K562 (cell line): ENCODE results near the gene IMPA2.

Experiments used
- HLTF ChIP-seq: fragments of 450-650 bp; IDR thresholded peaks from 2 replicates; pipeline ENCODE4 v1.6.1; 2016
- KLF13 ChIP-seq: fragments of 450-650 bp; IDR thresholded peaks from 2 replicates; pipeline ENCODE4 v1.6.1; 2016; ENCODE audit warnings: missing genetic modification characterization, low read depth, mild to moderate bottlenecking, missing compliant biosample characterization, moderate library complexity, borderline replicate concordance
- MYC ChIP-seq, 2 experiments: fragments of 250-450 bp in 1 of 2; sonication (Bioruptor Pico) in 1 of 2; IDR thresholded peaks; 2 replicates each; pipeline versions ENCODE4 v1.5.1 to v1.6.1; 2012 to 2021; ENCODE audit warnings: low read depth in 2 of 2, borderline replicate concordance in 1 of 2, improper control_type of control experiment in 1 of 2, low read length in 1 of 2, mild to moderate bottlenecking in 1 of 2, moderate library complexity in 1 of 2
- NFE2L1 ChIP-seq: fragments of 450-650 bp; IDR thresholded peaks from 2 replicates; pipeline ENCODE4 v1.6.1; 2016; ENCODE audit warnings: missing genetic modification characterization, low read depth, mild to moderate bottlenecking, missing compliant biosample characterization, moderate library complexity, borderline replicate concordance
- RFX5 ChIP-seq: IDR thresholded peaks from 2 replicates; pipeline ENCODE4 v1.6.1; 2011; ENCODE audit warnings: low read depth, mild to moderate bottlenecking, improper control_type of control experiment, low read length
- TEAD1 ChIP-seq, 2 experiments: fragments of 450-650 bp in 1 of 2; sonication (generic) in 1 of 2; formaldehyde crosslinking; IDR thresholded peaks; 2 replicates each; pipeline versions ENCODE4 v1.4.0 to v1.8.0; 2020 to 2022; ENCODE audit warnings: mild to moderate bottlenecking in 2 of 2, missing genetic modification reagents in 1 of 2
- TF ChIP-seq, protein P1 (sequence below), 2 experiments: fragments of 200-800 bp in 1 of 2; sonication (Bioruptor generic) in 1 of 2; sonication (generic) in 1 of 2; formaldehyde crosslinking in 1 of 2; IDR thresholded peaks in 1 of 2; conservative IDR thresholded peaks in 1 of 2; 2 replicates each; pipeline versions ENCODE4 v1.5.0 to v1.6.1; 2016 to 2020; ENCODE audit warnings: missing compliant biosample characterization in 1 of 2, missing genetic modification characterization in 1 of 2, missing genetic modification reagents in 1 of 2
- TF ChIP-seq, protein P2 (sequence below): fragments of 200-800 bp; sonication (Bioruptor generic); IDR thresholded peaks from 2 replicates; pipeline ENCODE4 v1.6.1; 2016; ENCODE audit warnings: missing genetic modification characterization, missing compliant biosample characterization
- TF ChIP-seq, protein P3 (sequence below), 2 experiments: fragments of 450-650 bp; IDR thresholded peaks; 2 replicates each; pipeline ENCODE4 v1.6.1; 2016
- TF ChIP-seq, protein P4 (sequence below), 2 experiments: IDR thresholded peaks in 1 of 2; conservative IDR thresholded peaks in 1 of 2; 2 replicates each; pipeline ENCODE4 v1.6.1; 2016; ENCODE audit warnings: low read depth in 2 of 2, mild to moderate bottlenecking in 1 of 2, missing compliant biosample characterization in 1 of 2, missing genetic modification characterization in 1 of 2, moderate library complexity in 1 of 2
- TF ChIP-seq, protein P5 (sequence below), 2 experiments: fragments of 450-650 bp in 1 of 2; sonication (generic) in 1 of 2; formaldehyde crosslinking; conservative IDR thresholded peaks; 2 replicates each; pipeline versions ENCODE4 v1.4.0 to v1.8.1; 2020 to 2022; ENCODE audit warnings: mild to moderate bottlenecking in 1 of 2, missing genetic modification reagents in 1 of 2
- TF ChIP-seq, protein P6 (sequence below), 3 experiments: IDR thresholded peaks in 2 of 3; conservative IDR thresholded peaks in 1 of 3; 2 replicates each; pipeline ENCODE4 v1.5.1; 2011 to 2012; ENCODE audit warnings: low read length in 3 of 3, mild to moderate bottlenecking in 3 of 3, control low read depth in 2 of 3, improper control_type of control experiment in 1 of 3, inconsistent platforms in 1 of 3, low read depth in 1 of 3, mixed read lengths in 1 of 3, moderate library complexity in 1 of 3; ENCODE audit not compliant: insufficient read depth in 2 of 3

DNA sequence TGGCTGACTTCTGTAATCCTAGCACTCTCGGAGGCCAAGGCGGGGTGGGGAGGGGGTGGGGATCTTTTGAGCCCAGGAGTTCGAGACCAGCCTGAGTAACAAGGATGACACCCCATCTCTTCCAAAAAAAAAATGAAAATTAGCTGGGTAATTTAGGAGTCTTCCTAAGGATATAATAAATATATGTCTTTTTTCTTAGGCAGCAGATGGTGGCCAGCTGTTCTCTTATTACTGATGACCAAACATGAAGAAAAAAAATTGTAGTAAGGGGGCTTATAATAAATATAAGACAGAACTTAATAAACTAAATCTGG lies 4.2 kb upstream of the IMPA2 start:
- no peak for TF ChIP-seq KLF13
- TF ChIP-seq MYC (IDR thresholded peaks at IDR 0.05; ENCODE audit: low read depth, low read length): no peak
- TF ChIP-seq MYC (CRISPR knock-in tag; IDR thresholded peaks at IDR 0.05; ENCODE audit: borderline replicate concordance, low read depth): no peak
- TF ChIP-seq, protein P1, sequence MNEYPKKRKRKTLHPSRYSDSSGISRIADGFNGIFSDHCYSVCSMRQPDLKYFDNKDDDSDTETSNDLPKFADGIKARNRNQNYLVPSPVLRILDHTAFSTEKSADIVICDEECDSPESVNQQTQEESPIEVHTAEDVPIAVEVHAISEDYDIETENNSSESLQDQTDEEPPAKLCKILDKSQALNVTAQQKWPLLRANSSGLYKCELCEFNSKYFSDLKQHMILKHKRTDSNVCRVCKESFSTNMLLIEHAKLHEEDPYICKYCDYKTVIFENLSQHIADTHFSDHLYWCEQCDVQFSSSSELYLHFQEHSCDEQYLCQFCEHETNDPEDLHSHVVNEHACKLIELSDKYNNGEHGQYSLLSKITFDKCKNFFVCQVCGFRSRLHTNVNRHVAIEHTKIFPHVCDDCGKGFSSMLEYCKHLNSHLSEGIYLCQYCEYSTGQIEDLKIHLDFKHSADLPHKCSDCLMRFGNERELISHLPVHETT (CRISPR knock-in tag; conservative IDR thresholded peaks at IDR 0.05 in 1 of 2, IDR thresholded peaks at IDR 0.05 in 1 of 2): no peak
- TF ChIP-seq NFE2L1 (tag): no peak
- TF ChIP-seq, protein P2, sequence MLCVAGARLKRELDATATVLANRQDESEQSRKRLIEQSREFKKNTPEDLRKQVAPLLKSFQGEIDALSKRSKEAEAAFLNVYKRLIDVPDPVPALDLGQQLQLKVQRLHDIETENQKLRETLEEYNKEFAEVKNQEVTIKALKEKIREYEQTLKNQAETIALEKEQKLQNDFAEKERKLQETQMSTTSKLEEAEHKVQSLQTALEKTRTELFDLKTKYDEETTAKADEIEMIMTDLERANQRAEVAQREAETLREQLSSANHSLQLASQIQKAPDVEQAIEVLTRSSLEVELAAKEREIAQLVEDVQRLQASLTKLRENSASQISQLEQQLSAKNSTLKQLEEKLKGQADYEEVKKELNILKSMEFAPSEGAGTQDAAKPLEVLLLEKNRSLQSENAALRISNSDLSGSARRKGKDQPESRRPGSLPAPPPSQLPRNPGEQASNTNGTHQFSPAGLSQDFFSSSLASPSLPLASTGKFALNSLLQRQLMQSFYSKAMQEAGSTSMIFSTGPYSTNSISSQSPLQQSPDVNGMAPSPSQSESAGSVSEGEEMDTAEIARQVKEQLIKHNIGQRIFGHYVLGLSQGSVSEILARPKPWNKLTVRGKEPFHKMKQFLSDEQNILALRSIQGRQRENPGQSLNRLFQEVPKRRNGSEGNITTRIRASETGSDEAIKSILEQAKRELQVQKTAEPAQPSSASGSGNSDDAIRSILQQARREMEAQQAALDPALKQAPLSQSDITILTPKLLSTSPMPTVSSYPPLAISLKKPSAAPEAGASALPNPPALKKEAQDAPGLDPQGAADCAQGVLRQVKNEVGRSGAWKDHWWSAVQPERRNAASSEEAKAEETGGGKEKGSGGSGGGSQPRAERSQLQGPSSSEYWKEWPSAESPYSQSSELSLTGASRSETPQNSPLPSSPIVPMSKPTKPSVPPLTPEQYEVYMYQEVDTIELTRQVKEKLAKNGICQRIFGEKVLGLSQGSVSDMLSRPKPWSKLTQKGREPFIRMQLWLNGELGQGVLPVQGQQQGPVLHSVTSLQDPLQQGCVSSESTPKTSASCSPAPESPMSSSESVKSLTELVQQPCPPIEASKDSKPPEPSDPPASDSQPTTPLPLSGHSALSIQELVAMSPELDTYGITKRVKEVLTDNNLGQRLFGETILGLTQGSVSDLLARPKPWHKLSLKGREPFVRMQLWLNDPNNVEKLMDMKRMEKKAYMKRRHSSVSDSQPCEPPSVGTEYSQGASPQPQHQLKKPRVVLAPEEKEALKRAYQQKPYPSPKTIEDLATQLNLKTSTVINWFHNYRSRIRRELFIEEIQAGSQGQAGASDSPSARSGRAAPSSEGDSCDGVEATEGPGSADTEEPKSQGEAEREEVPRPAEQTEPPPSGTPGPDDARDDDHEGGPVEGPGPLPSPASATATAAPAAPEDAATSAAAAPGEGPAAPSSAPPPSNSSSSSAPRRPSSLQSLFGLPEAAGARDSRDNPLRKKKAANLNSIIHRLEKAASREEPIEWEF: no peak
- TF ChIP-seq, protein P3, sequence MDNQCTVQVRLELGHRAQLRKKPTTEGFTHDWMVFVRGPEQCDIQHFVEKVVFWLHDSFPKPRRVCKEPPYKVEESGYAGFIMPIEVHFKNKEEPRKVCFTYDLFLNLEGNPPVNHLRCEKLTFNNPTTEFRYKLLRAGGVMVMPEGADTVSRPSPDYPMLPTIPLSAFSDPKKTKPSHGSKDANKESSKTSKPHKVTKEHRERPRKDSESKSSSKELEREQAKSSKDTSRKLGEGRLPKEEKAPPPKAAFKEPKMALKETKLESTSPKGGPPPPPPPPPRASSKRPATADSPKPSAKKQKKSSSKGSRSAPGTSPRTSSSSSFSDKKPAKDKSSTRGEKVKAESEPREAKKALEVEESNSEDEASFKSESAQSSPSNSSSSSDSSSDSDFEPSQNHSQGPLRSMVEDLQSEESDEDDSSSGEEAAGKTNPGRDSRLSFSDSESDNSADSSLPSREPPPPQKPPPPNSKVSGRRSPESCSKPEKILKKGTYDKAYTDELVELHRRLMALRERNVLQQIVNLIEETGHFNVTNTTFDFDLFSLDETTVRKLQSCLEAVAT (IDR thresholded peaks at IDR 0.05): no peak
- no peak for TF ChIP-seq RFX5
- TF ChIP-seq HLTF: no peak
- TF ChIP-seq, protein P4, sequence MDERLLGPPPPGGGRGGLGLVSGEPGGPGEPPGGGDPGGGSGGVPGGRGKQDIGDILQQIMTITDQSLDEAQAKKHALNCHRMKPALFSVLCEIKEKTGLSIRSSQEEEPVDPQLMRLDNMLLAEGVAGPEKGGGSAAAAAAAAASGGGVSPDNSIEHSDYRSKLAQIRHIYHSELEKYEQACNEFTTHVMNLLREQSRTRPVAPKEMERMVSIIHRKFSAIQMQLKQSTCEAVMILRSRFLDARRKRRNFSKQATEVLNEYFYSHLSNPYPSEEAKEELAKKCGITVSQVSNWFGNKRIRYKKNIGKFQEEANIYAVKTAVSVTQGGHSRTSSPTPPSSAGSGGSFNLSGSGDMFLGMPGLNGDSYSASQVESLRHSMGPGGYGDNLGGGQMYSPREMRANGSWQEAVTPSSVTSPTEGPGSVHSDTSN (CRISPR knock-in tag; IDR thresholded peaks at IDR 0.05; ENCODE audit: low read depth): no peak
- TF ChIP-seq, protein P4 (tag; conservative IDR thresholded peaks at IDR 0.05; ENCODE audit: low read depth): no peak
- TF ChIP-seq, protein P5, sequence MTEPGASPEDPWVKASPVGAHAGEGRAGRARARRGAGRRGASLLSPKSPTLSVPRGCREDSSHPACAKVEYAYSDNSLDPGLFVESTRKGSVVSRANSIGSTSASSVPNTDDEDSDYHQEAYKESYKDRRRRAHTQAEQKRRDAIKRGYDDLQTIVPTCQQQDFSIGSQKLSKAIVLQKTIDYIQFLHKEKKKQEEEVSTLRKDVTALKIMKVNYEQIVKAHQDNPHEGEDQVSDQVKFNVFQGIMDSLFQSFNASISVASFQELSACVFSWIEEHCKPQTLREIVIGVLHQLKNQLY (CRISPR knock-in tag; conservative IDR thresholded peaks at IDR 0.05): no peak
- no peak for TF ChIP-seq TEAD1 (CRISPR knock-in tag; IDR thresholded peaks at IDR 0.05)
- TF ChIP-seq, protein P6, sequence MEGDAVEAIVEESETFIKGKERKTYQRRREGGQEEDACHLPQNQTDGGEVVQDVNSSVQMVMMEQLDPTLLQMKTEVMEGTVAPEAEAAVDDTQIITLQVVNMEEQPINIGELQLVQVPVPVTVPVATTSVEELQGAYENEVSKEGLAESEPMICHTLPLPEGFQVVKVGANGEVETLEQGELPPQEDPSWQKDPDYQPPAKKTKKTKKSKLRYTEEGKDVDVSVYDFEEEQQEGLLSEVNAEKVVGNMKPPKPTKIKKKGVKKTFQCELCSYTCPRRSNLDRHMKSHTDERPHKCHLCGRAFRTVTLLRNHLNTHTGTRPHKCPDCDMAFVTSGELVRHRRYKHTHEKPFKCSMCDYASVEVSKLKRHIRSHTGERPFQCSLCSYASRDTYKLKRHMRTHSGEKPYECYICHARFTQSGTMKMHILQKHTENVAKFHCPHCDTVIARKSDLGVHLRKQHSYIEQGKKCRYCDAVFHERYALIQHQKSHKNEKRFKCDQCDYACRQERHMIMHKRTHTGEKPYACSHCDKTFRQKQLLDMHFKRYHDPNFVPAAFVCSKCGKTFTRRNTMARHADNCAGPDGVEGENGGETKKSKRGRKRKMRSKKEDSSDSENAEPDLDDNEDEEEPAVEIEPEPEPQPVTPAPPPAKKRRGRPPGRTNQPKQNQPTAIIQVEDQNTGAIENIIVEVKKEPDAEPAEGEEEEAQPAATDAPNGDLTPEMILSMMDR (IDR thresholded peaks at IDR 0.05 in 2 of 3, conservative IDR thresholded peaks at IDR 0.05 in 1 of 3; ENCODE audit: insufficient read depth in 2 of 3, low read depth in 1 of 3, low read length in 3 of 3): no peak
